Neutrophil (primary cell): ENCODE results near the gene SCAANT1.

Experiments
- H3K27ac ChIP-seq: fragments of 200-600 bp; sonication (generic); 2 replicates; pipeline ENCODE4 v1.5.1; 2016; ENCODE audit warnings: mild to moderate bottlenecking, moderate library complexity
- H3K27me3 ChIP-seq: fragments of 200-600 bp; sonication (generic); 2 replicates; pipeline ENCODE4 v1.6.0; 2016; ENCODE audit warnings: mild to moderate bottlenecking
- H3K36me3 ChIP-seq: fragments of 200-600 bp; sonication (generic); 2 replicates; pipeline ENCODE4 v1.5.1; 2017
- H3K4me1 ChIP-seq, 2 experiments: fragments of 200-600 bp in 1 of 2; sonication (generic) in 1 of 2; 1 replicate in 1 of 2; 2 replicates in 1 of 2; pipeline versions ENCODE4 v1.5.1 to v1.6.1; 2013 to 2016; ENCODE audit warnings: low read depth in 1 of 2, low read length in 1 of 2, mild to moderate bottlenecking in 1 of 2, moderate library complexity in 1 of 2; ENCODE audit not compliant: control insufficient read depth in 1 of 2, insufficient read depth in 1 of 2
- H3K4me3 ChIP-seq, 2 experiments: fragments of 200-600 bp in 1 of 2; sonication (generic) in 1 of 2; 1 replicate in 1 of 2; 2 replicates in 1 of 2; pipeline ENCODE4 v1.5.1; 2013 to 2016; ENCODE audit warnings: low read depth in 1 of 2, low read length in 1 of 2, mild to moderate bottlenecking in 1 of 2, moderate library complexity in 1 of 2
- H3K9me3 ChIP-seq: fragments of 200-600 bp; sonication (generic); 2 replicates; pipeline ENCODE4 v1.5.1; 2016
- TF ChIP-seq, protein P1 (sequence below): fragments of 200-600 bp; sonication (generic); IDR thresholded peaks from 2 replicates; pipeline ENCODE4 v1.5.1; 2016; ENCODE audit warnings: antibody characterized with exemption

Gene SCAANT1

DNA sequence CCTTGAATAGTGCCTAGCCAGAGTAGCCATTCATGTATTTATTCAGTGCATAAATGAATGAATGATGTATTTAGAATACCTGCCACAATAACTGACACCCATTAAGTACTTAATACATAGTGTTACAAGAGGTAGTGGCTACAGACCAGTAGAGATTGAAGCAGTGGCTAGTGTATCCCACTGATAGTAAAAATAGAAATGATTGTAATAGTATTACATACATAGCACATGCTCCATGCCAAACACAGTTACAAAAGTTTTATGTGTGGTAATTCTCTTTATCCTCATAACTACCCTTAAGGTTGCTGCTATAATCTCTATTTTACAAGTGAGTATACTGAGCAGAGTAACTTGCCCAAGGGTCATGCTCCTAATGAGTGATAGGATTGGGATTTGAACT, 30.3 kb upstream of the SCAANT1 start:
- no peak overlapping the region for H3K4me3 ChIP-seq
- no peak overlapping the region for H3K27ac ChIP-seq
- no peaks in the 10 kb centered on the region for H3K9me3 ChIP-seq
- no peaks in the 10 kb centered on the region for H3K27me3 ChIP-seq
- H3K4me1 ChIP-seq: peaks cover 40 to 48% of the 10 kb centered on the region in 2 experiments
- TF ChIP-seq, protein P1, sequence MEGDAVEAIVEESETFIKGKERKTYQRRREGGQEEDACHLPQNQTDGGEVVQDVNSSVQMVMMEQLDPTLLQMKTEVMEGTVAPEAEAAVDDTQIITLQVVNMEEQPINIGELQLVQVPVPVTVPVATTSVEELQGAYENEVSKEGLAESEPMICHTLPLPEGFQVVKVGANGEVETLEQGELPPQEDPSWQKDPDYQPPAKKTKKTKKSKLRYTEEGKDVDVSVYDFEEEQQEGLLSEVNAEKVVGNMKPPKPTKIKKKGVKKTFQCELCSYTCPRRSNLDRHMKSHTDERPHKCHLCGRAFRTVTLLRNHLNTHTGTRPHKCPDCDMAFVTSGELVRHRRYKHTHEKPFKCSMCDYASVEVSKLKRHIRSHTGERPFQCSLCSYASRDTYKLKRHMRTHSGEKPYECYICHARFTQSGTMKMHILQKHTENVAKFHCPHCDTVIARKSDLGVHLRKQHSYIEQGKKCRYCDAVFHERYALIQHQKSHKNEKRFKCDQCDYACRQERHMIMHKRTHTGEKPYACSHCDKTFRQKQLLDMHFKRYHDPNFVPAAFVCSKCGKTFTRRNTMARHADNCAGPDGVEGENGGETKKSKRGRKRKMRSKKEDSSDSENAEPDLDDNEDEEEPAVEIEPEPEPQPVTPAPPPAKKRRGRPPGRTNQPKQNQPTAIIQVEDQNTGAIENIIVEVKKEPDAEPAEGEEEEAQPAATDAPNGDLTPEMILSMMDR: no peak
- peaks cover 15% of the 10 kb centered on the region for H3K36me3 ChIP-seq

DNA sequence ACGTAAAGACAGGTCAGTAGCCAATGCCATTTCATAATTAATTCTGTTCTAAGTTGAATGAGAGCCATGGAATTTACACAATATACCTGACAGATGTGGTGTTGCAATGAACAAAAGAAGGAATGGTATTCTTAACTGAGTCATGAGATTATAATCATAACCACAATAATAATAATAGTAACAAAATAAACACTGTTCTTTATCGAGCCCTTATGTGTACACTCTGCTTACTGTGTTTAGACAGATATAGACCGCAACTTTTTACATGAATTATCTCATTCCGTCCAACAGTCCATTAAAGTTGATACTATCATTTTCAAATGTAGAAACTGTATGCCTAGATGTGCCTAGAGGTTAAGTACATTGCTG, 28.2 kb upstream of the SCAANT1 start:
- peaks cover 61 to 70% of the 10 kb centered on the region in 2 experiments for H3K4me1 ChIP-seq
- H3K27me3 ChIP-seq: no peaks in the 10 kb centered on the region
- no peak overlapping the region for H3K27ac ChIP-seq
- H3K9me3 ChIP-seq: no peaks in the 10 kb centered on the region
- TF ChIP-seq, protein P1: no peak
- H3K4me3 ChIP-seq: no peak overlapping the region
- peaks cover 15% of the 10 kb centered on the region for H3K36me3 ChIP-seq

DNA sequence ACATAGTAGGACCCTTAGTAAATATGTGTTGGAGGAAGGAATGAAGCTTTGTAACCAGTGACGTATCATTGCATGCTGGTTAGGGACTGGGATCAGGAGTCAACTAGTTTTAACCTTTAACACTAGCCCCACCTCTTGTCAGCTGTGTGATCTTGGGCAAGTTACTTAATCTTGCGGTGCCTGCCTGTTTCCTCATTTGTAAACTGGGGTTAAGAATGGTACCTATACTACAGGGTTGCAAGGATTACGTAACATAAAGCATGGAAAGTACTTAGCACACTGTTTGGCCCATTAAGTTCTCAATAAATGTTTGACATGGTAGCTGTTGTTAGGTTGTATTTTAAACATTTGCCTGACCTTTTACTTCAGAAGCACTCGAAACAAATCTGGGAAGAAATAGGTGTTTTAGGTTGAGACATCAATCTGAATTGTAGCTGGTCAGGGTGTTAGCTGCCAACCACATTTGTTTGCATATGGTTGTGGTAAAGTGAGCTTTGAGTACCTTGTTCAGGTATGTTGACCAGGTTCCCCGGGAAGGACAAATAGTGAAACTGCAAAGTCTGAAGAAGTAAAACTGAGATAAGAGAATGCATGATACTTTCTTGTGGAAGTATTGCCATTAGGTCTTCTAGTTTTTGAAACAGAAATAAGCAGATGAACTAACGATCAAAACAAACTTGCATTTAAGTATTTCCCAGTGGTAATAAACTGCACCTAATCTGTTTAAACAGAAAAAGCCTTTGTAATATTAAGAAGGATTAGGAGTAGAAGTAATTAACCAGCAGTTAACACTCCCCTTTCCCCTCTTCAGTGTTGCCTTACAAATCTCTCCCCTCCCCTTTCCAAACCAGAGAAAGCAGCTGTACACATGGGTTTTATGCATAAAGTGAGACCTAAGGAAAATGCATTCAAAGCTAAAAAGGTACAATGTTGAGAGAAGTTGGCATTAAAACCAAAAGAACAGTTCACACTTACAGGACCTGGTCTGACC, 25.8 kb upstream of the SCAANT1 start:
- Histone ChIP-seq H3K9me3 (no peaks in the 10 kb centered on the region), H3K4me1 (peaks cover 80 to 82% of the 10 kb centered on the region in 2 experiments), H3K4me3 (peak overlapping the region; percentile 8 to 45), H3K36me3 (peaks cover 7% of the 10 kb centered on the region), H3K27me3 (no peaks in the 10 kb centered on the region), H3K27ac (peak overlapping the region; percentile 91)
- TF ChIP-seq, protein P1: peak; percentile 23

DNA sequence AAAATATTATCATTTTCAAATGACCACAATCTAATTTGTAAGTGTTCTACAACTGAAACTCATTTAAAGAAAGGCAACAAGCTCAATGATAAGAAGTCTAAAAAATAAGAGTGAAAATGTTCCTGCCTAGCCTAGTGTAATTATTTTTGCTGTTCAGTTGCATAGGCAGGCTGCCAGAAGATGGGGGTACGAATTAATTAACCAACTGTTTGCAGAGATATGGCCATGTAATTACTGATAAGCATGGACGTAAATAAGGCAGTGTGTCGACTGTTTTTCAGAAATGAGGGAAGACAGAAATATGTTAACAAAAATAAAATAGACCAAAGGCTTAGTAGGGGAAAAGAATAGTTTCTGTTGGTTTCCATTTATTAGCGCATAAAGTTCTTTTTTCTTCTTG, 24.7 kb upstream of the SCAANT1 start:
- peak overlapping the region; percentile 91 for H3K27ac ChIP-seq
- peak overlapping the region in 1 of 2 experiments; percentile 45 for H3K4me3 ChIP-seq
- peaks cover 7% of the 10 kb centered on the region for H3K36me3 ChIP-seq
- peaks cover 89 to 90% of the 10 kb centered on the region in 2 experiments for H3K4me1 ChIP-seq
- no peaks in the 10 kb centered on the region for H3K27me3 ChIP-seq
- no peaks in the 10 kb centered on the region for H3K9me3 ChIP-seq
- TF ChIP-seq, protein P1: no peak

DNA sequence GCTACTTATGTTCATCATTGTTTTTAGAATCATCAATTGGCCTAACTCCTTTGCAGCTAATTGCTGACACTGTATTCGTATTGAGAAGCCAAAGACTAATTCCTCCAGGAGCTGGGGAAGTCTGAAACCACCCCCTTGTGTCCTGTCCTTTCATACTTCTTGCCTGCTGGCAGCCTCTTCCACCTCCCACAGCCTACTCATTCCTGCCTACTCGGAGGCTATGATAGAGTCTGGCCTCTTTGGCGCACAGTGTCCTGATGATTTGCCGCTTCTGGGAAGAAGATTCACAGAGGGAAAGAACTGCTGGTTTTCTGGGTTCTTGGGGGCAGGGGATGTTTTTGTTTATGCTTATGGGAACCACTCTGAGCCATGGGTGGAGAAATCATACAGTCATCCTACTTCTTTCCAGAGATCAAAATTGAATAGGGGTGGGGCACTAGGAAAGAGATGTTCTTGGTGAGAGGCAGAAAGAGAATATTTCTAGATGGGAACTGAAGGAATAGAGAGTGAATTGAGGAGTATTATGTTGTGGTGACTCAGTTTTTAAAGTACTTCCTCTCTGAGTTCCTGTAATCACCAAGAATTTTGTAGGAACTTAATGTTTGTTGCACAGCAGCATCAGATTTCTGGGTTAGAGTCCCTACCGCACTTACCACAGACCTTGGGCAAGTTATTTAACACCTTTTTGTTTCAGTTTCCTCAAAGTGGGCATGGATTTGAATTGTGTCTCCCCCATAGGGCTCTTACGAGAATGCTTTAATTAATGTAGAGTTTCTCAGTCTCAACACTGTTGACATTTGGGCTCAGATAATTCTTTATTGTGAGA, 22.1 kb upstream of the SCAANT1 start:
- Histone ChIP-seq H3K27me3 (no peaks in the 10 kb centered on the region), H3K27ac (peak overlapping the region; percentile 91), H3K36me3 (no peaks in the 10 kb centered on the region), H3K4me1 (peaks cover 81 to 83% of the 10 kb centered on the region in 2 experiments), H3K4me3 (peak overlapping the region; percentile 46 to 54), H3K9me3 (no peaks in the 10 kb centered on the region)
- TF ChIP-seq, protein P1: no peak
